ENCODE results near the gene CERK. TPM values are rescaled to one million over a fixed set of nuclear protein-coding genes. Genes with fewer than 3 reads are reported as not detected.

The CERK gene
- total and polyA plus RNA-seq, 2 of the 8 experiments (the other 6 are each of a cell fraction or from before 2014, with no cell fraction given) = 26.6 to 59.0 TPM

DNA sequence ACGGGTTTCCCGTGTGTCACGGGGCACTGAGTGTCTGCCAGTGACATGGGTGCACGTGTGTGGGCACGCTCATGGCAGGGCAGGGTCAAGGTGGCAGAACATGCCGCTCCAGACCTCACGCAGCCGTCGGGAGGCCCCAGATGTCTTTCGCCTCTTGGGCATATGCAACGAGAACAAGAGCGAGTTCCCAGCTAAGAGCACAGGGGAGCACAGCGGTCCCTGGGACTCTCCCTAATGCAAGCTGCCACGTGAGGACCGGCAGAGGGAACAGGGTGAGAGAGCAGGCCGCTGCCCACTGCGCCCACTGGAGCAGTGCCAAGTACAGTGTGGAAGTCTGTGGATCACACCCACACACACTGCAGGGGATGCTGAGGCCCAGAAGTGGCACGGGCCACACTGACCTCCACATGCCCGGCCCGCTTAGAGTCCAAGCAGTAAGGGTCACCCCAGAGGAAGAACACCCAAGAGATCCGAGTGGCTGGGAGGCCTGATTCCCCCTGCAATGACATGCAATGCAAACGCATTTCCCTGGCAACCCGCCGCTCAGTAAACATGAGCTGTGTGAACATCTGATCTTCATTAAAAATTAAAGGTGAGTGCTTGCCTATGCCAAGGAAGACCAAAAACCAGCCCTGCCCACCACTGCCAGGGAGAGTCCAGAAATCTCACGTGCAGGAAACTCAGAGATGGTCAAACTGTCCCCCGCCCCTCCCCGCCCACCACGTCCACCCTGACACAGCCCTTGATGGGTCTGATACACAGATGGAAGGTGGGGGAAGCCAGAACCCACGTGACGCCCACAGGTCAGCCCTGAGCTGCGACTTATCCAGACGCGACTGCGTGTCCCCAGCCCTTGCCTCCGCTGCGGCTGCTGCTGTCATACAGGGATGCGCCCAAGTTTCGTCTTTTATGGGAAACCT is 11.7 kb downstream of the CERK start:
- Histone ChIP-seq H3K4me2 (ENCODE audit: insufficient read depth in 1 of 2, low read depth in 2 of 2, low read length in 2 of 2) (no peak overlapping the region), H2BK5ac (ENCODE audit: low read depth, low read length) (no peak overlapping the region), H3K4ac (replicated peaks; ENCODE audit: insufficient read length, low read depth, low read length) (no peak overlapping the region), H3K56ac (replicated peaks; ENCODE audit: insufficient read length, low read depth, low read length) (no peak overlapping the region), H3K18ac (ENCODE audit: extremely low read depth, low read length) (no peak overlapping the region), H3K27me3 (replicated peaks in 1 of 4; ENCODE audit: control insufficient read depth in 3 of 4, extremely low read depth in 1 of 4, insufficient read depth in 3 of 4, low read length in 3 of 4) (no peaks in the 10 kb centered on the region), H4K20me1 (replicated peaks in 1 of 2; ENCODE audit: control insufficient read depth in 1 of 2, insufficient read depth in 2 of 2, low read length in 2 of 2) (peaks cover 0 to 32% of the 10 kb centered on the region in 2 experiments), H2AK5ac (ENCODE audit: low read depth, low read length) (no peak overlapping the region), H2AFZ (ENCODE audit: low read length) (no peak overlapping the region), H3K36me3 (ENCODE audit: control insufficient read depth in 2 of 4, insufficient read depth in 4 of 4, low read length in 3 of 4) (no peaks in the 10 kb centered on the region), H3K9me3 (ENCODE audit: insufficient read depth in 2 of 2, low read depth in 1 of 2, low read length in 1 of 2) (no peaks in the 10 kb centered on the region), H4K91ac (replicated peaks; ENCODE audit: insufficient read length, low read length) (no peak overlapping the region), H3K23ac (ENCODE audit: insufficient read length) (no peak overlapping the region), H3K79me2 (ENCODE audit: control insufficient read depth in 1 of 2, insufficient read depth in 2 of 2, low read length in 2 of 2) (peaks cover 0 to 20% of the 10 kb centered on the region in 2 experiments; a peak in 3 of 4 replicates), H2BK120ac (replicated peaks; ENCODE audit: low read depth, low read length) (no peak overlapping the region), H3K14ac (ENCODE audit: insufficient read length) (no peak overlapping the region), H2BK12ac (ENCODE audit: low read depth, low read length) (no peak overlapping the region), H3K27ac (ENCODE audit: low read depth, low read length) (no peak overlapping the region), H3K9ac (replicated peaks in 1 of 4; ENCODE audit: extremely low read depth in 1 of 4, low read depth in 3 of 4, low read length in 3 of 4) (no peak overlapping the region), H3K4me1 (replicated peaks in 1 of 4; ENCODE audit: control insufficient read depth in 3 of 4, insufficient read depth in 4 of 4, low read length in 3 of 4) (peaks cover 0 to 4% (median 3%) of the 10 kb centered on the region in 4 experiments; a peak in 6 of 7 replicates), H2BK20ac (ENCODE audit: low read length) (no peak overlapping the region), H3K23me2 (ENCODE audit: low read depth, low read length) (0 out of 2 replicates have a peak, but pooled peaks cover 1% of the 10 kb centered on the region), H3K79me1 (ENCODE audit: low read depth, low read length) (peaks cover 18% of the 10 kb centered on the region), H4K5ac (ENCODE audit: insufficient read length, low read depth, low read length) (no peak overlapping the region), H4K8ac (ENCODE audit: extremely low read depth, insufficient read depth, low read length) (no peak overlapping the region), H3K4me3 (ENCODE audit: extremely low read depth in 1 of 4, insufficient read depth in 2 of 4, low read depth in 3 of 4, low read length in 4 of 4) (no peak overlapping the region), H2BK15ac (ENCODE audit: low read length) (no peak overlapping the region)
- TF ChIP-seq BACH1 (IDR thresholded peaks at IDR 0.05; ENCODE audit: low read length) (no peak), POLR2A (IDR thresholded peaks at IDR 0.05; ENCODE audit: control extremely low read depth in 1 of 2, low read depth in 2 of 2, low read length in 2 of 2) (no peak), GABPA (IDR thresholded peaks at IDR 0.05; ENCODE audit: borderline replicate concordance, insufficient read depth, low read length) (no peak), EZH2 (IDR thresholded peaks at IDR 0.05; ENCODE audit: low read depth, low read length, severe bottlenecking) (no peak), NRF1 (IDR thresholded peaks at IDR 0.05; ENCODE audit: low read depth, low read length) (no peak), SAP30 (IDR thresholded peaks at IDR 0.05; ENCODE audit: insufficient read depth, insufficient replicate concordance, low read length) (no peak), HDAC6 (IDR thresholded peaks at IDR 0.05; ENCODE audit: low read depth, low read length) (no peak), RAD21 (IDR thresholded peaks at IDR 0.05 in 1 of 2, conservative IDR thresholded peaks at IDR 0.05 in 1 of 2; ENCODE audit: low read depth in 2 of 2, low read length in 2 of 2) (no peak), CBX5 (IDR thresholded peaks at IDR 0.05; ENCODE audit: low read depth, low read length) (no peak), FOSL1 (IDR thresholded peaks at IDR 0.05; ENCODE audit: insufficient read depth, low read depth, low read length) (no peak), NANOG (IDR thresholded peaks at IDR 0.05; ENCODE audit: insufficient read depth, low read depth, low read length, poor library complexity, severe bottlenecking) (no peak)
- WGBS, 2 experiments (ENCODE audit: extremely low coverage in 1 of 2, insufficient coverage in 1 of 2, insufficient read length in 1 of 2, insufficient replicate concordance in 2 of 2, low coverage in 1 of 2, low lambda C conversion rate in 2 of 2, missing lambda C conversion rate in 1 of 2) = 88% methylated on average over 37 of the region's 38 CpGs; no CpG with 5 or more reads in 1 of the 2 experiments
- DNase-seq (ENCODE audit: low read depth in 1 of 2, low spot score in 2 of 2) = no peak
- ChIA-PET CTCF (ENCODE audit: partially characterized antibody) (interaction anchor here (1.4 to 2.3 kb wide), 2 partner anchors 77 to 163 kb away, joined by 6 to 7 read pairs; no protein-coding TSS in a partner anchor), POLR2A (ENCODE audit: partially characterized antibody) (interaction anchor here (1.6 kb wide), 1 partner anchor 36 kb away, joined by 5 read pairs; the partner anchor contains the start of gene TBC1D22A)
- no peak for FAIRE-seq

Data from H1 (cell line).